Coronary artery (tissue), 2 donors: Measurements from ENCODE around the gene SLIT1.

ENCODE experiments used
- DNase-seq: peaks from one replicate; pipeline ENCODE4 v3.0.0-alpha.2; 2017; ENCODE audit warnings: low spot score
- H3K27ac ChIP-seq, 2 donors: fragments of 200-600 bp; sonication (generic); one replicate each; pipeline ENCODE4 v1.5.1; 2016 to 2019
- H3K4me3 ChIP-seq: fragments of 200-600 bp; sonication (generic); 2 replicates; pipeline ENCODE4 v1.5.1; 2016; ENCODE audit warnings: mild to moderate bottlenecking, moderate library complexity
- CTCF ChIP-seq: fragments of 200-600 bp; sonication (generic); IDR thresholded peaks from one replicate; pipeline ENCODE4 v1.5.1; 2019; ENCODE audit warnings: antibody characterized with exemption

SLIT1 gene

GRCh38 chr10:97042081-97042480, 143.7 kb downstream of the SLIT1 start:
- H3K4me3 ChIP-seq: no peak overlapping the region
- TF ChIP-seq CTCF: no peak
- no peak overlapping the region for H3K27ac ChIP-seq
- no peak for DNase-seq

DNA sequence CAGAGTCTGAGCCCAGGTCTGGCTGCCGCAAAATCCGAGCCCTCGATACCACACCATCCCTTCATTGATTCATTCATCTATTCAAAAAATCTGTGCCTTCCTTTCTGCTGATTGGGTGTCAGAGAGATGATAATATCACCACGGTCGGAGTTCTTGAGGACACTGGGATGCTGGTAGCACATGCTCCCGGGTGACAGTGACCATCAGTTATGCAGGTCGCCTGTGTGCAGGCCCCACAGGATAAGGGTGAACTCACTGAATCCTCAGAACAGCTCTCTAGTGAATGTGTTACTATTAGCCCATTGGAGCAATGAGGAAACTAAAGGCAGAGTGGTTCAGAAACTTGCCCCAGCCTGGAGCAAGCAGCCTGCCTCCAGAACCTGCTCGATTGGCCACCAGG, 145.1 kb downstream of the SLIT1 start:
- no peak overlapping the region for H3K27ac ChIP-seq
- no peak for TF ChIP-seq CTCF
- no peak for DNase-seq
- H3K4me3 ChIP-seq: no peak overlapping the region

DNA sequence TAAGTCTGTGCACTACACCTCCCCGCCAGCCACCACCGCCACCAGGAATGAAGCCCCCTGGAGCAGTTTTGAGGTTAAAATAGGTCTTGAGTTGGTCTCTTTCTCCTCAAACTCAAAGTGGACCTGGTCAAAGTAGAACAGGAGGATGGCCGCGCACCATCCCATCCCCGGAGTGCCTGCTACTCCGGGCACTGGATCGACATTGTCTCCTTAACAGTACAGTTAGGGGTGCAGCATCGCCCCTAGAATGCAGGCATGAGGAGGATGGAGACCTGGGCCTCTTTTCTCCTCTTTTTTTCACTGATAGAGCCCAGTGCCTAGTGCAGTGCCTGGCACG, 145.5 kb downstream of the SLIT1 start:
- no peak overlapping the region for H3K27ac ChIP-seq
- no peak for TF ChIP-seq CTCF
- no peak for DNase-seq
- no peak overlapping the region for H3K4me3 ChIP-seq

DNA sequence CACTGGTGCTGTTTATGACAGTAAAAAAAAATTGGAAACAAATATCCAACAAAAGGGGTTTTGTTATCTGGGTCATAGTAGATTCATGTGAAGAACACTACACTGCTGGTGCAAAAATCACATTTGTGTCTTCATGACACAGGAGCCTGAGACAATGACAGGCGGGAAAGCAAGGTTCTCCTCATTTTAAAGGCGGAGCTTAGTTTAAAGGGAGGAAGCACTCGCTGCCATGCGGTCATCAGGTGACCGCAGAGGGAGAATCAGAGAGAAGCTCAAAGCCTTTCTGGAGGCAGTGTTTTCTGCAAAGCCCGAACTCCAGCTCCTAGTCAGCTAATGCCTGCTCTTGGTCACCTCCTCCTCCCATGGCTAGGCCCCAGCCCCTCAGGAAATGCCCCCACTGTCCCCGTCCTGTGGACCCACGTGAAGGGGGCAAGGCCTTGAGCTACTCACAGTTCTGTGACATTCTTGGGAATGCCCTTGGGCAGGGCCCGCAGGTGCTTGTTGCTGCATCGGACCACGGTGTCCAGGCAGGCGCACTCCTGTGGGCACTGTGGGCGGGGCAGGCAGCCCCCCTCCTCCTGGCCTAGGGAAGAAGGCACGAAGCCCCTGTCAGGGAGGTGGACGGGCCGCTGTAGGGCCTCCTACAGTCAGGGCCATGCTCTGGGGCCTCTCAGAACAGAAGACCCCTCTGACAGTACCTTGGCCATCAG, 146.1 kb downstream of the SLIT1 start:
- no peak for DNase-seq
- no peak for TF ChIP-seq CTCF
- Histone ChIP-seq H3K4me3 (no peak overlapping the region), H3K27ac (no peak overlapping the region)

DNA sequence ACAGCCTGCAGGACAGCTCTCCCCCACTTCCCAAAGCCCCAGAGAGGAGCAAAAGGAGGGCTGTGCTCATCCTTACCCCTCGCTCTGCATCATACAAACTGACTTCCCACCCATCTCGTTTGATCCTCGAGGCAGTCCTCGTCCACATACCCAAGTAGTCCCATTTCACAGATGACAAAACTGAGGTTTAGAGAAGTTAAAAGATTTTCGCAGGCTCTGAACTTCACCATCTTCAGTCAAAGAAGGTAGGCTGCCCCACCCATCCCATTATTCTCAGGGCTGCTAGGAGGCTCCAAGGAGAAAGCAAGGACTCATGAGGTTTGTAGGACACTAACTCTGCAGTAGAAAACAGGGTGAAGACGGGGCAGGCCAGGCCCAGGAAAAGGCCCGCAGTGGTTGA, 147.1 kb downstream of the SLIT1 start:
- TF ChIP-seq CTCF: no peak
- Histone ChIP-seq H3K4me3 (no peak overlapping the region), H3K27ac (no peak overlapping the region)
- no peak for DNase-seq

DNA sequence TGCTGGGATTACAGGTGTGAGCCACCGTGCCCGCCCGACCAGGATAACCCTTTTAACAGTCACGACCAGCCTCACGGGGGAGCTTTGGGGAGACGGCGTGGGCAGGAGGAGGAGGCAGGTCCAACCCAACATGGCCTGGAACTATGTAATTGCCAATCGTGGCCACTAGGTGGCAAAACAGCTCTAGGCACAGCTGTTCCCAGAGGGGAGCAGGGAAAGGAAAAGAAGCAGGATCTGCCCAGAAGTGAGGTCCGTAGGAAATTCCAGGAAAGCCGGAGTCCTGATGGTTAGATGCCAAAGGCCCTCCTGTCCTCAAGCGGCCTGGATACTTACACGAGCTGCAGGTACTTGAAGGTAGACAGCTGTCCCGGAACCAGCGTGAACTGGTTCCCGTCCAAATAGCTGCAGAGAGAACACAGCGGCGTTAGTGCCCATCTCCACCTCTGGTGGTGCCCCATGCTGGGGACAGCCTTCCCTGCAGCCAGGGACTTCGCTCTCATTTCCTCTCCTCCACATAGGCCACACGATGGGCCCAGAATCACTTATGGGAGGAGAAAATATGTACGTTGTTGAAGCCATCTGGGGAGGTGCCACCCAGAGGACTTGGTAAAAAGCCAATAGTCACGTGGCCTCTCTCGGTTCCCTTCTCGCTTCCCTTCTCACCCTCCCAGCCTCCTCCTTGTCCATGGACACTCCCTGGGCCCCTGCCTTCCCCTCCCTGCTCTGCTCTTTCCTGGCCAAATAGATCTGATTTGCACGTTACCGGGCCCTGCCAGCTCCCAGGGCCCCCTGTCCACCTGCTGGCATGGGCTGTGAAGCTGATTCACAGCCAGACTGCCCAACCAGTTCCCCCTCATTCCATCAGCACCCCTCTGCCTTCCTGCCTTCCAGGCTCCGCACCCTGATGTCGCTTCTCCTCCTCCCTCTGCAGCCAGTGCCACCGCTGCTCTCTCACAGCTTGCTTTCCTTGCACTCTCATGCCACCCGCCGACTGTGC, 148.1 kb downstream of the SLIT1 start:
- no peak for DNase-seq
- TF ChIP-seq CTCF: peak; percentile 73
- peak overlapping the region; percentile 74 for H3K4me3 ChIP-seq
- peak overlapping the region in 1 of 2 donors; percentile 59 for H3K27ac ChIP-seq
